CD14-positive monocyte (primary cell): ENCODE data around the gene GAK. TPM values are rescaled to one million over a fixed set of nuclear protein-coding genes. Genes with fewer than 3 reads are reported as not detected.

Source experiments
- DNase-seq, 3 donors: peaks; one replicate each; pipeline ENCODE4 v3.0.0-alpha.2; 2011 to 2022
- H2AFZ ChIP-seq: 2 replicates; pipeline ENCODE4 v1.6.0; 2012; ENCODE audit warnings: mild to moderate bottlenecking, low read depth, low read length, inconsistent platforms; ENCODE audit not compliant: insufficient read depth, poor library complexity, severe bottlenecking
- H3K27ac ChIP-seq, 2 donors: 1 replicate in 1 of 2; 2 replicates in 1 of 2; pipeline ENCODE4 v1.5.1; 2012 to 2013; ENCODE audit warnings: low read length in 2 of 2, control low read depth in 1 of 2, inconsistent platforms in 1 of 2, low read depth in 1 of 2, mild to moderate bottlenecking in 1 of 2
- H3K27me3 ChIP-seq, 2 donors: one replicate each; pipeline versions ENCODE4 v1.6.0 to v1.6.1; 2011 to 2013; ENCODE audit warnings: low read length in 2 of 2; ENCODE audit not compliant: control insufficient read depth in 2 of 2, insufficient read depth in 2 of 2
- H3K36me3 ChIP-seq, 2 donors: replicated peaks in 1 of 2; 1 replicate in 1 of 2; 2 replicates in 1 of 2; pipeline versions ENCODE4 v1.5.1 to v1.6.1; 2012 to 2013; ENCODE audit warnings: low read length in 2 of 2, control low read depth in 1 of 2, inconsistent platforms in 1 of 2, mild to moderate bottlenecking in 1 of 2; ENCODE audit not compliant: insufficient read depth in 2 of 2, control insufficient read depth in 1 of 2
- H3K4me1 ChIP-seq, 2 donors: 1 replicate in 1 of 2; 2 replicates in 1 of 2; pipeline versions ENCODE4 v1.5.1 to v1.6.1; 2012 to 2013; ENCODE audit warnings: low read length in 2 of 2, control low read depth in 1 of 2, inconsistent platforms in 1 of 2, mild to moderate bottlenecking in 1 of 2, moderate library complexity in 1 of 2; ENCODE audit not compliant: insufficient read depth in 2 of 2, control insufficient read depth in 1 of 2
- H3K4me2 ChIP-seq: replicated peaks from 2 replicates; pipeline ENCODE3; 2012; ENCODE audit warnings: low read length, moderate library complexity, mild to moderate bottlenecking; ENCODE audit not compliant: poor library complexity, severe bottlenecking; ENCODE audit errors: extremely low read depth
- H3K4me3 ChIP-seq, 3 experiments: fragments of 200-600 bp in 1 of 3; sonication (generic) in 1 of 3; replicated peaks in 1 of 3; 1 replicate in 2 of 3; 2 replicates in 1 of 3; pipeline ENCODE4 v1.5.1; 2011 to 2013; ENCODE audit warnings: low read length in 3 of 3, mild to moderate bottlenecking in 3 of 3, control low read depth in 2 of 3, low read depth in 2 of 3, inconsistent platforms in 1 of 3, moderate library complexity in 1 of 3
- H3K79me2 ChIP-seq: 2 replicates; pipeline ENCODE4 v1.6.0; 2012; ENCODE audit warnings: mild to moderate bottlenecking, control low read depth, inconsistent platforms, low read length, moderate library complexity; ENCODE audit not compliant: insufficient read depth
- H3K9ac ChIP-seq: 2 replicates; pipeline ENCODE4 v1.6.0; 2017; ENCODE audit warnings: low read length, mild to moderate bottlenecking; ENCODE audit not compliant: insufficient read depth, poor library complexity, severe bottlenecking
- H3K9me3 ChIP-seq, 2 donors: replicated peaks in 1 of 2; 1 replicate in 1 of 2; 2 replicates in 1 of 2; pipeline versions ENCODE4 v1.5.1 to v1.6.1; 2012 to 2013; ENCODE audit warnings: low read length in 2 of 2, control low read depth in 1 of 2; ENCODE audit not compliant: control insufficient read depth in 1 of 2, insufficient read depth in 1 of 2
- H4K20me1 ChIP-seq: 2 replicates; pipeline ENCODE4 v1.6.0; 2012; ENCODE audit warnings: mild to moderate bottlenecking, low read length, control low read depth, moderate library complexity; ENCODE audit not compliant: insufficient read depth
- H3K27ac Mint-ChIP-seq, 7 donors: one replicate each; pipeline ENCODE4 v1.8.0; 2020; ENCODE audit warnings: mild to moderate bottlenecking in 7 of 7, mixed read lengths in 7 of 7, moderate library complexity in 6 of 7, inconsistent platforms in 2 of 7
- H3K27me3 Mint-ChIP-seq, 3 donors: one replicate each; pipeline ENCODE4 v1.8.0; 2021 to 2022; ENCODE audit warnings: low read depth in 3 of 3, mild to moderate bottlenecking in 3 of 3, mixed read lengths in 3 of 3, moderate library complexity in 3 of 3, inconsistent platforms in 1 of 3
- H3K36me3 Mint-ChIP-seq, 2 donors: one replicate each; pipeline ENCODE4 v1.8.0; 2020; ENCODE audit warnings: mixed read lengths in 2 of 2, inconsistent platforms in 1 of 2, mild to moderate bottlenecking in 1 of 2
- H3K4me1 Mint-ChIP-seq: one replicate; pipeline ENCODE4 v1.8.0; 2020; ENCODE audit warnings: mild to moderate bottlenecking, mixed read lengths
- H3K4me3 Mint-ChIP-seq, 2 donors: one replicate each; pipeline ENCODE4 v1.8.0; 2020; ENCODE audit warnings: mild to moderate bottlenecking in 2 of 2, mixed read lengths in 2 of 2, moderate library complexity in 1 of 2
- H3K9me3 Mint-ChIP-seq, 7 donors: one replicate each; pipeline ENCODE4 v1.8.0; 2020 to 2022; ENCODE audit warnings: mixed read lengths in 7 of 7, mild to moderate bottlenecking in 6 of 7, moderate library complexity in 6 of 7, inconsistent platforms in 2 of 7
- CTCF ChIP-seq: fragments of 200-600 bp; IDR thresholded peaks from one replicate; pipeline ENCODE4 v1.8.0; 2022; ENCODE audit warnings: antibody characterized with exemption, mild to moderate bottlenecking
- WGBS: methylation state at CpG from one replicate; pipeline ENCODE4 v1.1.5; 2013; ENCODE audit warnings: missing lambda C conversion rate; ENCODE audit not compliant: insufficient coverage; 5-methylcytosine and 5-hydroxymethylcytosine counted together
- intact Hi-C, 2 donors: fragments of 100-400 bp; cut with micrococcal nuclease; formaldehyde crosslinking; loops; one replicate each; pipeline versions ENCODE4 v1.15.0 to v1.15.1; 2023
- polyA plus RNA-seq, 3 donors: library from polyadenylated mRNA; depleted of rRNA in 1 of 3; unstranded in 2 of 3; stranded (reverse) in 1 of 3; fragments of 300-500 nt in 2 of 3; fragments of >200 nt in 1 of 3; fragmentation: Illumina TruSeq in 2 of 3; gene quantifications; 1 replicate in 2 of 3; 2 replicates in 1 of 3; pipeline ENCODE4 v1.2.3, GENCODE V29; 2012 to 2021

GAK gene
- polyA plus RNA-seq, 3 donors: 40.3 to 88.7 (median 54.9) TPM

DNA sequence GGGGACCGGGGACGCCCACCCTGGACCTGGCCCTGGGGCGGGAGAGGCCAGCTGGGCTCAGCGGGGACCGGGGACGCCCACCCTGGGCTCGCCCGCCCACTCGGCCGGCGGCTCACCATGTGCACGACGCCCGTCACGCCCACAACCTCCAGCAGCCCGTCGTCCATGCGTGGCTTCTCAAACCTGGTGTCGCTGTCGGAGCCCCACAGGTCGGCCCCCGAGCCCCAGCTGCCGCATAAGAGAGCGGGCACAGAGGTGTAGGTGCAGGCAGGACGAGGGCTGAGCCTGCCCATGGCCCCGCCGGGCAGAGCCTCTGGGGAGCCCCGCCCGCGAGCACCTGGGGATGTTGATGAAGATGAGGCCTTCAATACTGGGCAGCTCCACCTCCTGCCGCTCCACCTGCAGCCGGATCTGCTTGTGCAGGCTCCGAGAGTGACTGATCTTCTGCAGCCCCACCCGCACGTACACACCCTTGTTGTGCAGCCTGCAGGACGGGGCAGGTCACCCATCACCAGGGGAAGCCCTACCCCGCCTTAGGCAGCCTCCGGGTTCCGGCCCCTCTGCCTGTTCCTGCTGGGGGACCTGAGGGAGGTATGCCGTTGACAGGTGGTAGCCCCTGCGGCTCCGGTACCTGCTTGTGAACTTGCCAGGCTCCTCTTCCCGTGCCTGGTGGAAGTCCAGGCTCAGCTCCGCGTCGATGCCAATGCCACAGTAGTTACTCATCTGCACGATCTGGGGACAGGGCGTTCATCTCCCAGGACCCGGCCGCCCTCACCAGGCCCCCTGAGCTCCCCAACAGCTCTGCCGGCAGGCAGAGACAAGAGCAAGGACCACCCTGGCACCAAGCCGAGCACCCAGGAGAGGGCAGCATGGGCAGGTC is 29.5 kb upstream of the GAK start:
- H3K36me3 ChIP-seq: peaks cover 34 to 92% of the 10 kb centered on the region in 2 donors
- H3K4me2 ChIP-seq: no peak overlapping the region
- no peak overlapping the region for H3K27ac ChIP-seq
- Mint-ChIP-seq H3K36me3 (peaks cover 31 to 54% of the 10 kb centered on the region in 2 donors), H3K4me3 (no peak overlapping the region), H3K4me1 (no peaks in the 10 kb centered on the region), H3K9me3 (no peaks in the 10 kb centered on the region), H3K27ac (no peak overlapping the region), H3K27me3 (no peaks in the 10 kb centered on the region)
- 98% methylated on average over 42 of the region's 52 CpGs for WGBS
- no peak for TF ChIP-seq CTCF
- H2AFZ ChIP-seq: no peak overlapping the region
- no peak for DNase-seq
- no peaks in the 10 kb centered on the region for H3K9me3 ChIP-seq
- H3K9ac ChIP-seq: no peak overlapping the region
- H3K4me3 ChIP-seq: no peak overlapping the region
- H3K79me2 ChIP-seq: no peaks in the 10 kb centered on the region
- H4K20me1 ChIP-seq: peaks cover 22% of the 10 kb centered on the region
- intact Hi-C loops: no loop called here
- no peaks in the 10 kb centered on the region for H3K27me3 ChIP-seq
- H3K4me1 ChIP-seq: no peaks in the 10 kb centered on the region

DNA sequence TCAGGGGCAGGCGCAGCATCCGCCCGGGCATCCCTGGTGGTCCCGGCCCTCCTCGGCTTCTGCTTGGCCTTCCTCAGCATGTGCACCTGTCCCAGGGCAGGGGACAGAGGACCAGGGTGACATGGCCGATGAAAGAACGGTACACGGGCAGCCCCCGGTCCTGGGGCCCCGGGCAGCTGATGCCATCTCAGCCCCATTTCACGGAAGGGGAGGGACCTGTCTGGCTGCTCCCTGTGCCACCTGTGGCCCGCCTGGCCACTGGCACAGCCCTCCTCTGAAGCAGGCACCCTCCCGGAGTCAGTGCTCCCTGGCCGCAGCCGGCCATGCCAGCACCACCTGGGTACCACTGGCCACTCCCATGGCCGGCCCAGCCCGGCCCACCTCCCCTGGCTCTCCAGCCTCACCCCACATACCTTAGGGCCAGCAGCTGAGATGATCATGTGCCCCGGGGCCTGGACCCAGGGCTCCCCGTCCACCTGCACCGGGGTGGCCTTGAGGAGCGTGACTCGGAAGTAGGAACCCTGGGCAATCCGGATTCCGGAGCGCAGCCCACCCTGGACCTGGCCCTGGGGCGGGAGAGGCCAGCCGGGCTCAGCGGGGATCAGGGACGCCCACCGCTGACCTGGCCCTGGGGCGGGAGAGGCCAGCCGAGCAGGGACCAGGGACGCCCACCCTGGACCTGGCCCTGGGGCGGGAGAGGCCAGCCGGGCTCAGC is 28.7 kb upstream of the GAK start:
- no peaks in the 10 kb centered on the region for H3K79me2 ChIP-seq
- no peak overlapping the region for H3K4me3 ChIP-seq
- Mint-ChIP-seq H3K4me3 (no peak overlapping the region), H3K9me3 (no peaks in the 10 kb centered on the region), H3K4me1 (no peaks in the 10 kb centered on the region), H3K36me3 (peaks cover 28 to 59% of the 10 kb centered on the region in 2 donors), H3K27me3 (no peaks in the 10 kb centered on the region), H3K27ac (no peak overlapping the region)
- no peak overlapping the region for H3K27ac ChIP-seq
- peaks cover 22% of the 10 kb centered on the region for H4K20me1 ChIP-seq
- H3K9ac ChIP-seq: no peak overlapping the region
- WGBS: 96% methylated on average over 35 of the region's 35 CpGs
- no peak overlapping the region for H3K4me2 ChIP-seq
- TF ChIP-seq CTCF: no peak
- H3K9me3 ChIP-seq: no peaks in the 10 kb centered on the region
- no peaks in the 10 kb centered on the region for H3K27me3 ChIP-seq
- H2AFZ ChIP-seq: no peak overlapping the region
- H3K36me3 ChIP-seq: peaks cover 30 to 92% of the 10 kb centered on the region in 2 donors
- intact Hi-C loops: no loop called here
- no peak for DNase-seq
- H3K4me1 ChIP-seq: no peaks in the 10 kb centered on the region
